ENCODE results near the gene HOMER3. TPM values are rescaled to one million over a fixed set of nuclear protein-coding genes. Genes with fewer than 3 reads are reported as not detected.

HOMER3 gene
- total and polyA plus RNA-seq, 9 of the 15 experiments (the other 6 are each of a cell fraction or from before 2014, with no cell fraction given): 1.3 to 5.1 (median 3.7) TPM; not detected in 2

- TF ChIP-seq TFAP4 (CRISPR knock-in tag; IDR thresholded peaks at IDR 0.05; ENCODE audit: borderline replicate concordance): no peak
- TF ChIP-seq ZNF764 (CRISPR knock-in tag; IDR thresholded peaks at IDR 0.05; ENCODE audit: low read depth): no peak
- no peak for TF ChIP-seq BDP1 (IDR thresholded peaks at IDR 0.05; ENCODE audit: insufficient read depth, insufficient read length)
- TF ChIP-seq MCM3 (IDR thresholded peaks at IDR 0.05): no peak
- TF ChIP-seq SAP30 (IDR thresholded peaks at IDR 0.05; ENCODE audit: borderline replicate concordance, insufficient read depth, low read depth, low read length, poor library complexity, severe bottlenecking): no peak
- TF ChIP-seq TCFL5 (CRISPR knock-in tag; conservative IDR thresholded peaks at IDR 0.05): no peak
- TF ChIP-seq CCNT2 (IDR thresholded peaks at IDR 0.05; ENCODE audit: borderline replicate concordance, extremely low read depth, insufficient read length, low read depth, low read length): no peak
- TF ChIP-seq ETV1 (tag; conservative IDR thresholded peaks at IDR 0.05; ENCODE audit: low read depth): no peak
- TF ChIP-seq ZNF354B (CRISPR knock-in tag; IDR thresholded peaks at IDR 0.05): no peak
- TF ChIP-seq CXXC5 (CRISPR knock-in tag; IDR thresholded peaks at IDR 0.05): no peak
- TF ChIP-seq RBM25 (IDR thresholded peaks at IDR 0.05; ENCODE audit: low read depth, low read length, severe bottlenecking): peak; percentile 69
- TF ChIP-seq GTF2A2 (tag; IDR thresholded peaks at IDR 0.05): no peak
- TF ChIP-seq ZFPM2 (CRISPR knock-in tag; IDR thresholded peaks at IDR 0.05): no peak
Measured at GRCh38 chr19:18886972-18887371, 54.0 kb downstream of the HOMER3 start (continued).
